HG03095 (cell line): Measurements from ENCODE around the gene RGMA.
A peak's percentile ranks its signal among the peaks of the same experiment; 100 is the strongest.

Experiments
- ATAC-seq: cut with Tn5 transposase; IDR thresholded peaks from one replicate; pipeline ENCODE4 v1.9.1; 2021; ENCODE audit warnings: moderate library complexity; ENCODE audit not compliant: unreplicated experiment

RGMA gene

DNA sequence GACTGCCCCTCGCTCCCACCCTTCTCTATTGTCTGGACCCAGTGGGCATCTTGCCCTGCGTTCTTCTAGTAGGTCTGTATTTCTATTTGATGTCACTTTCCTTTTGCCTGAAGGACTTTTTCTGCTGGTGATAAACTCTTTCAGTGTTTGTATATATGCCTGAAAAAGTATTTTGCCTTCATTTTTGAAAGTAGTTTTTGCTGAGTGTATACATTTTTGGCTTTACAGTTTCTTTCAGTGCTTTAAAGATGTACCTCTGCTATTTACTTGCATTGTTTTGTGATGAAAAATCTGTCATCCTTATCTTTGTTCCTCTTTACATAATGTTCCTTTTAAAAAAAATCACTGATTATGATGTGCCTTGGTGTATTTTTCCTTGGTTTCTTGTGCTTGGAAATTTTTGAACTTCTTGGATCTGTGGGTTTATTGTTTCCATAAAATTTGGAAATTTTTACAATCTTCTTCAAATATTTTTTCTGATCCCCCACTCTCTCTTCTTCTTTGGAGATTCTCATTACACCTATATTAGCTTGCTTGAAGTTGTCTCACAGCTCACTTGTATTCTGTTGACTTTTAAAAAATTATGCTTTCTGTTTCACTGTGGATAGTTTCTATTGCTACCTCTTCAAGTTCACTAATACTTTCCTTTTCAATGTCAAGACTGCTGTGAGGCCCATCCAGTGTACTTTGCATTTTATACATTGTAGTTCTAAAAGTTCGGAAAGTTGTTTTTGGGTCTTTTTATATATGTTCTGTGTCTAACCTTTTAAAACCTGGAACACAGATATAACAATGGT lies 67.8 kb downstream of the RGMA start:
- peak; percentile 80 for ATAC-seq

- ATAC-seq, result no peak
Measured at GRCh38 chr15:93019971-93020370, 69.0 kb downstream of the RGMA start.

- no peak for ATAC-seq
Measured at GRCh38 chr15:93019090-93019489, 69.9 kb downstream of the RGMA start.

DNA sequence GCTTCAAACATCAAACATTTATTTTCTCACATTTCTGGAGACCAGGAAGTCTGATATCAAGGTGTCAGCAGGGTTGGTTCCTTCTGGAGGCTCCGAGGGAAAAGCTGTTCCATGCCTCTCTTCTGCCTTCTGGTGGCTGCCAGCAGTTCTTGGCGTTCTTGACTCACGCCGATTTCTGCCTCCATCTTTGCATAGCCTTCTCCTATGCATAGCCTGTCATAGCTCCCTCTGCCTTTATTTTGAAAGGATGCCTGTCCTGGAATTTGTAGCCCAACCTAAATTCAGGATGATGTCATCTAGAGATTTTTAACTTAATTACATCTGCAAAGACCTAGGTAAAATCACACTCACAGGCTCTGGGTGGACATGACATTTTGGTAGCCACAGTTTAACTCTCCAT lies 70.4 kb downstream of the RGMA start:
- ATAC-seq, result no peak

DNA sequence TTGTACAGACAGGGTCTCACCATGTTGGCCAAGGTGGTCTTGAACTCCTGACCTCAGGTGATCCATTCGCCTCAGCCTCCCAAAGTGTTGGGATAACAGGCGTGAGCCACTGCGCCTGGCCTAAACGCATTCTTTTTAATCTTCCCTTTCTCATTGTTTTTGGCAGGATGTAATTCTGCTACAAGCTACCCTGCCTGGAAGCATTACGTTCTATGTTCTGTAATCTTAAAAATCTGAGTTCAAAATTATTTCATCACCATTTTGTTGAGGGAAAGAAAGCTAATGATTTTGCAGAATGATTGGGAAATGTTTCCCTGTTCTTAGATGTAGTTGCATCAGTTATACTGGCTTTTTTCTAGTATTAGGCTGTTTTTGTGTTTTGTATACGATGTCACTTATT lies 71.5 kb downstream of the RGMA start:
- no peak for ATAC-seq

- no peak for ATAC-seq
Measured at GRCh38 chr15:93012786-93013185, 76.2 kb downstream of the RGMA start.

- ATAC-seq, result no peak
Measured at GRCh38 chr15:93007994-93008393, 81.0 kb downstream of the RGMA start.

- no peak for ATAC-seq
Measured at GRCh38 chr15:93005133-93005532, 83.9 kb downstream of the RGMA start.

DNA sequence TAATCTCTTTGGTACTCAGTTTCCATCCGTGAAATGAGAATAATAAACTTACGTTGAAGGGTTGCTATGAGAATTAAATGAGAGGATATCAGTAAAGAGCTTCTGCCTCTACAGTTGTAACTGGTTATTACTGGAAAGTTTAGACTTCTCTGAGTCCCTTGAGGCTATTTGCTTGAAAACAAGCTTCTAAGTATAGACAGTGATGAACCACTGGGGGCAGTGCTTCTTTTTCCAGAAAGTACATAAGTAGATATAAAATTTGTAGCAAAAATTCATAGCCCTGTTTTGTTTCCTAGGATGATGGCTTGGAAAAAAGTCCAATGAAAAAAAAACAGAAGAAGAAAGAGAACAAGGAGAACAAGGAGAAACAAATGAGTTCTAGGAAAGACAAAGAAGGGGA lies 87.1 kb downstream of the RGMA start:
- no peak for ATAC-seq

GRCh38 chr15:93001156-93001555 lies 87.9 kb downstream of the RGMA start:
- ATAC-seq, result no peak

GRCh38 chr15:92997821-92998220 lies 91.2 kb downstream of the RGMA start:
- ATAC-seq, result no peak

DNA sequence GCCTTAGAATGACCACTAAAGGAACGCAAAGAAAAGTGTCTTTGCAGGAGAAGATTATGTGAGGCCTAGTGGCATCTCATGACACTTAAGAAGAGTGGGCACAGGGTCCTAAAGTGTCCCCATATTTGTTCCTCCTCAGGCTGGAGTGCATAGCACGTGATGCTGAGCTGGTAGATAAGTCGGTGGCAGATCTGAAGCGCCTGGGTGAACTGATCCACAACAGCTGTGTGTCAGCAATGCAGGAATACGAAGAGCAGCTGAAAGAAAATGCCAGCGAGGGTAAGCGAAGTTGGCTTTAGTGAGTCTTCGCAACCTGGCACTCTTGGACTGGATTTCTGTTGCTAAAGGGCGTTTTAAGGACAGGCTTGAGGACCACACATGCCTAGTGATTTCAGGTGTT lies 96.3 kb downstream of the RGMA start:
- no peak for ATAC-seq

- no peak for ATAC-seq
Measured at GRCh38 chr15:92990031-92990430, 99.0 kb downstream of the RGMA start.

- ATAC-seq, result no peak
Measured at GRCh38 chr15:92989470-92989869, 99.5 kb downstream of the RGMA start.
